Endodermal cell (in vitro differentiated cells): ENCODE results near the gene PPP1R14C. TPM values are rescaled to one million over a fixed set of nuclear protein-coding genes. Genes with fewer than 3 reads are reported as not detected.

Experiments used
- DNase-seq: peaks from one replicate; pipeline ENCODE4 v3.0.0-alpha.2; 2017
- H3K27ac ChIP-seq: 2 replicates; pipeline ENCODE4 v1.5.1; 2013; ENCODE audit warnings: mild to moderate bottlenecking, low read depth, low read length, moderate library complexity
- H3K27me3 ChIP-seq: 2 replicates; pipeline ENCODE4 v1.6.1; 2013; ENCODE audit warnings: mild to moderate bottlenecking, low read length, moderate library complexity; ENCODE audit not compliant: insufficient read depth, control insufficient read depth, poor library complexity, severe bottlenecking
- H3K36me3 ChIP-seq: 2 replicates; pipeline ENCODE4 v1.7.0; 2013; ENCODE audit warnings: mild to moderate bottlenecking, low read length, moderate library complexity; ENCODE audit not compliant: control insufficient read depth, insufficient read depth
- H3K4me1 ChIP-seq: one replicate; pipeline ENCODE4 v1.7.0; 2013; ENCODE audit warnings: low read length; ENCODE audit not compliant: control insufficient read depth, insufficient read depth
- H3K4me3 ChIP-seq: 2 replicates; pipeline ENCODE4 v1.5.1; 2013; ENCODE audit warnings: mild to moderate bottlenecking, low read length, moderate library complexity
- H3K9ac ChIP-seq: 2 replicates; pipeline ENCODE4 v1.6.1; 2013; ENCODE audit warnings: mild to moderate bottlenecking, low read length, moderate library complexity; ENCODE audit not compliant: poor library complexity, severe bottlenecking; ENCODE audit errors: extremely low read depth
- H3K9me3 ChIP-seq: 2 replicates; pipeline ENCODE4 v1.6.1; 2013; ENCODE audit warnings: mild to moderate bottlenecking, low read length, moderate library complexity; ENCODE audit not compliant: control insufficient read depth
- H3K27ac Mint-ChIP-seq: 2 replicates; pipeline ENCODE4 v1.8.0; 2020; ENCODE audit warnings: mixed read lengths
- H3K27me3 Mint-ChIP-seq: 2 replicates; pipeline ENCODE4 v1.8.0; 2021; ENCODE audit warnings: mild to moderate bottlenecking, mixed read lengths; ENCODE audit not compliant: insufficient read depth
- H3K36me3 Mint-ChIP-seq: 2 replicates; pipeline ENCODE4 v1.8.0; 2020; ENCODE audit warnings: low read depth, mixed read lengths
- H3K4me1 Mint-ChIP-seq: 2 replicates; pipeline ENCODE4 v1.8.0; 2020; ENCODE audit warnings: mixed read lengths
- H3K4me3 Mint-ChIP-seq: 2 replicates; pipeline ENCODE4 v1.8.0; 2020; ENCODE audit warnings: mild to moderate bottlenecking, moderate library complexity, mixed read lengths
- H3K9me3 Mint-ChIP-seq: 2 replicates; pipeline ENCODE4 v1.8.0; 2020; ENCODE audit warnings: mild to moderate bottlenecking, mixed read lengths
- CTCF ChIP-seq: fragments of 200-600 bp; sonication (generic); conservative IDR thresholded peaks from 2 replicates; pipeline ENCODE4 v1.5.0; 2021; ENCODE audit warnings: antibody characterized with exemption, mild to moderate bottlenecking
- WGBS, 2 experiments: methylation state at CpG; one replicate each; pipeline versions ENCODE4 v1.1.5 to v1.1.7; 2013; ENCODE audit warnings: missing lambda C conversion rate in 2 of 2, mixed read lengths in 1 of 2; ENCODE audit not compliant: insufficient coverage in 1 of 2, insufficient read length in 1 of 2; 5-methylcytosine and 5-hydroxymethylcytosine counted together
- total RNA-seq, 2 donors: library from RNA; stranded (reverse); fragmentation: NEBNext Ultra II Directional in 1 of 2; extraction: Animal tissue kit (Norgen Biotek cat#: 25700) in 1 of 2; gene quantifications; 2 replicates in 1 of 2; 3 replicates in 1 of 2; pipeline ENCODE4 v1.2.1, GENCODE V29; 2021

The PPP1R14C gene
- total RNA-seq, 2 donors from 2014 or later = 0.20 to 0.29 TPM

GRCh38 chr6:150203378-150203777 is 60.5 kb downstream of the PPP1R14C start:
- H3K9me3 Mint-ChIP-seq = no peaks in the 10 kb centered on the region
- H3K4me1 Mint-ChIP-seq = peaks cover 4% of the 10 kb centered on the region
- WGBS, 2 experiments = 93 to 98% methylated on average over 12 of the region's 12 CpGs
- H3K9ac ChIP-seq = no peak overlapping the region
- no peak overlapping the region for H3K4me3 Mint-ChIP-seq
- no peaks in the 10 kb centered on the region for H3K4me1 ChIP-seq
- H3K27me3 Mint-ChIP-seq = no peaks in the 10 kb centered on the region
- no peak overlapping the region for H3K27ac Mint-ChIP-seq
- H3K36me3 ChIP-seq = no peaks in the 10 kb centered on the region
- TF ChIP-seq CTCF = no peak
- H3K4me3 ChIP-seq = no peak overlapping the region
- H3K36me3 Mint-ChIP-seq = no peaks in the 10 kb centered on the region
- no peak for DNase-seq
- H3K27ac ChIP-seq = no peak overlapping the region
- H3K27me3 ChIP-seq = no peaks in the 10 kb centered on the region
- no peaks in the 10 kb centered on the region for H3K9me3 ChIP-seq

GRCh38 chr6:150203871-150204545 is 61.2 kb downstream of the PPP1R14C start:
- DNase-seq = peak; percentile 17
- no peak overlapping the region for H3K27ac Mint-ChIP-seq

GRCh38 chr6:150204705-150205472 is 62.0 kb downstream of the PPP1R14C start:
- H3K4me1 Mint-ChIP-seq = peaks cover 4% of the 10 kb centered on the region

More at GRCh38 chr6:150203871-150204545, 61.2 kb downstream of the PPP1R14C start:
- Histone ChIP-seq H3K4me3 (no peak overlapping the region), H3K36me3 (no peaks in the 10 kb centered on the region), H3K4me1 (no peaks in the 10 kb centered on the region), H3K9ac (no peak overlapping the region), H3K27me3 (no peaks in the 10 kb centered on the region), H3K9me3 (no peaks in the 10 kb centered on the region), H3K27ac (no peak overlapping the region)
- Mint-ChIP-seq H3K4me3 (no peak overlapping the region), H3K4me1 (peaks cover 4% of the 10 kb centered on the region), H3K9me3 (no peaks in the 10 kb centered on the region), H3K27me3 (no peaks in the 10 kb centered on the region), H3K36me3 (no peaks in the 10 kb centered on the region)
- 93 to 97% methylated on average over 18 to 22 of the region's 22 CpGs for WGBS, 2 experiments
- TF ChIP-seq CTCF = no peak

More at GRCh38 chr6:150204705-150205472, 62.0 kb downstream of the PPP1R14C start:
- DNase-seq = peak; percentile 33
- Histone ChIP-seq H3K9ac (no peak overlapping the region), H3K27me3 (no peaks in the 10 kb centered on the region), H3K4me1 (no peaks in the 10 kb centered on the region), H3K4me3 (no peak overlapping the region), H3K27ac (no peak overlapping the region), H3K36me3 (no peaks in the 10 kb centered on the region), H3K9me3 (no peaks in the 10 kb centered on the region)
- Mint-ChIP-seq H3K4me3 (no peak overlapping the region), H3K9me3 (no peaks in the 10 kb centered on the region), H3K27me3 (no peaks in the 10 kb centered on the region), H3K36me3 (no peaks in the 10 kb centered on the region), H3K27ac (no peak overlapping the region)
- WGBS, 2 experiments = 90 to 95% methylated on average over 7 to 9 of the region's 9 CpGs
- TF ChIP-seq CTCF = no peak
